Kidney glomerular epithelial cell (primary cell): ENCODE results near the gene TSPAN18.
A peak's percentile ranks its signal among the peaks of the same experiment; 100 is the strongest.

Experiments
- DNase-seq: peaks from one replicate; lab custom pipeline; 2025; lab: John Stamatoyannopoulos, UW

TSPAN18 gene

DNA sequence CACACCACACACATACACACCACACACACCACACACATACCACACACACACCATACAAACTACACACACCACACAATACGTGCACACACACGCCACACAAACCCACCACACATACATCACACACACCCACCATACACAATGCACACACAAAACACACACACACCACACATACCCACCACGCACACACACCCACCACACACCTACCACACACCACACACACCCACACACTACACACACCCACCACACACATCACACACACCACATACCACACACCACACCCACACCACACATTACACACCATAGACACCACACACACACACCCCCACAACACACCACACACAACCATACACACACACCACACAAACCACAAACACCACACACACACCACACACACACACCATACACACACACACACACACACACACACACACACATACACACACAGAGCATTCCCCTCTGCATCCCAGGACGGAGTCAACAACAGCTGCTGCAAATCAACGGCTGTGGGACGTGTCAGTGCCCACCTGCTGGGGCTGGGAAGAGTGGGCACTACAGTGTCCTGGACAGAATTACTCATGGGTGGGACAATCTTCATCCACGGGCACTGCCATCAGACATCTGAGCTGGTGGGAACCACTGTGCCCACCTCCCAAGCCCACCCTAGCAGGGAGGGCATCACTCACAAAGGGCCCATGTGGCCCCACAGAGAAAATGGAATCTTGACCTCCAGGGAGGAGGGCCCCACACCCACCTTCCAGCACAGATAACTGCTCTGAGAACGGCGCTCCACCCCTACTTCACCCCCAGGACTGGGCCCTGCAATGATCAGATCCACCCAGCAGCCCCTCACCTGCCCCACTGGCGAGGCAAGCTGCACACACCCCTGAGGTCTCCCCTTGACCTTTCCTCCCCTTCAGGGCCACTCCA lies 215.5 kb downstream of the TSPAN18 start:
- DNase-seq: no peak

DNA sequence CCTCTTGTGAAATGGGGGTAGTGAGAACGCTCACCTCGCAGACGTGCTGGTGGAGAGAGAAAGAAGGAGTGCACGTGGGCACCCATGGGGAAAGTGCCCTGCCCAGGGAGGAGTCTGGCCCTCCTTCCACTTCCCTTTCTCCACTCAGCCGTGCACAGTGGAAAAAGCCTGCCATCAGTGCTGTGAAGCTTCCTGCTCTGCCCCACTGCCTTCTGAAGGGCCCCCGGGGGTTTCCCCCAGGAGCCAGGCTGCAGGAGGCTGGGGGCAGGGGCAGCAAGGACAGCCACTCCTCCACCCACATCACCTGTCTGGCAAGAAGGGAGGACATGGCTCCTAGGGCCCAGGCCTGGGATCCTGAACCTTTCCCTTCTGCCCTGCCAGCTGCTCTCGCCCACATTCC lies 216.4 kb downstream of the TSPAN18 start:
- peak; percentile 35 for DNase-seq

DNA sequence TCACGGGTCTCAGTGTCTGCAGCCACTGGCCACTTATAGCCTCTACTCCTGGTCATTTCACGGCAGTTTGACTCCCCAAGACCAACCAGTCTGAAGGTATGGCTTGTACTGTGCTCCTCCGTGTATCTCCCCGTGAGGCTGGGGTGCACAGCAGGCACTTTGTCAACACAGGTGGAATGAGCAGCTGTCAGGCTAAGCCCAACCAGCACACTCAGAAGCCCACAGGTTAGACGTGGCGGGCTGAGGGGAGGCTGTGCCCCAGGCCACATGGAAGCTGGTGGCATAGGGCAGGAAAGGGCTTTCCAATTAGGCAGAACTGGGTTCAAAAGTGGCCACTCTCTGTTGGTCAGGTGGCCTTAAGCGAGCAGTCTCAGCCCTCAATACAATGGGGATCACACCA lies 216.9 kb downstream of the TSPAN18 start:
- DNase-seq: no peak

DNA sequence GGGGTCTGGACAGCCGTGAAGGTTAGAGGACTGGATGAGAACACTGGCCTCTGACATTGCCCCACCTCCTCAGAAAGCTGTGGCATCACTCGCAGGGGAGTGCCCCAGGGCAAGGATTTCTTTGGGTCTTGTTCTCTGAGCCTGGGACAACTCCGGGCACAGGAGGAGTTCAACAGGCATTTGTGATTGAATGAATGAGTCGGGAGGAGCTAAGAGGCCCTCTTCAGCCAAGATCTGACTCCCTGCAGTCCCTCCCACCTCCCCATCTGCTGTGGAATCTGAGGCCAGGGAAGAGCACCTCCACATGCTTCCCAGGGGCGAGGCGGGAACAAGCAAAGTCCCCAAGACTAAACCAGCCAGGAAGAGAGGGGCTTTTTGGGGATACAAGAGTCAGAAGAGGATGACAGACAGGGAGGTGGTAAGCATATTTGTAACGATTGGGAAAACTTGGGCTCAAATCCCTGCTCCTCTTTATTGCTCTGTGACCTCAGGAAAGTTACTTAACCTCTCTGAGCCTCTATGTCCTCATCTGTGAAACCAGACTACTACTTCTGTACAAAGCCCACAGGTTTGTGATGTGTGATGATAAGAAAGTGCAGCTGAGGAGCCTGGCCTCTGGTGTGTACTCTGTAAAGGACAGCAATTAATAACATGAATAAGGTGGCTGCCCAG lies 217.6 kb downstream of the TSPAN18 start:
- no peak for DNase-seq

DNA sequence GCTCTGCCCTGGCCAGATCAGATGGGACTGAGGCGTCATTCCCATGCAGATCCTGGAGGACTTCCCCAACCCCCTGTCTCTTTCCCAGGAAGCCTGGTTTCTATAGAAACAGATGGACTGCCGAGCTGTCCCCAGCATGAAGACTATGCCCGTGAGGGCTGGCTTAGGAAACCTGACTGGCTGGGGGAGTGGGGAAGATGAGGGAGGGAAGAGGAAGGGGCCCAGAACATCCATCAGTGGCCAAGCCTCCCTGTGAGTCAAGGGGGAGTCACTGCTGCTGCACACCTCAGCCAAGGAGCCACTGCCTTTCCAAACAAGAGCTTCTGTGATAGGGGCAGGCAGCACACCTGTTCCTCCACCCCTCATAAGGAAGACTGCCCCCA lies 218.1 kb downstream of the TSPAN18 start:
- no peak for DNase-seq

DNA sequence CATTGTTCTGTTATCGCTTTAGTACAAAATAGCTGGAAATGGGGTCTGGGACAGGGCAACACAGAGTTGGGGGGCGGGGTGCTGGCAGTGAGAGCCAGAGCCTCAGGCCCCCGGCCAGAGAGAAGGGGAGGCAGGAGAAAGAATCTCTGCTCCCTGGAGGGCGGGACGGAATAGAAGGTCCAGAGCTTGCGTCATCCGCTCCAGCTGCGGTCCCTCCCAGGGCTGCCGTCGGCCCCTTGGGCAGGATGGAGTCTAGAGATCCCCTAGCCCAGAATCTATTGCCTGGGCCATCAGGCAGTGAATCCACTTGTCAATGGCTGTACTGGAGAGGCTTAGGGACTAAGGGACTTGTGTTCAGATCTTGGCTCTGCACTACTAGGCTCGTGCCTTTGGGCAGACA lies 218.9 kb downstream of the TSPAN18 start:
- DNase-seq: no peak

DNA sequence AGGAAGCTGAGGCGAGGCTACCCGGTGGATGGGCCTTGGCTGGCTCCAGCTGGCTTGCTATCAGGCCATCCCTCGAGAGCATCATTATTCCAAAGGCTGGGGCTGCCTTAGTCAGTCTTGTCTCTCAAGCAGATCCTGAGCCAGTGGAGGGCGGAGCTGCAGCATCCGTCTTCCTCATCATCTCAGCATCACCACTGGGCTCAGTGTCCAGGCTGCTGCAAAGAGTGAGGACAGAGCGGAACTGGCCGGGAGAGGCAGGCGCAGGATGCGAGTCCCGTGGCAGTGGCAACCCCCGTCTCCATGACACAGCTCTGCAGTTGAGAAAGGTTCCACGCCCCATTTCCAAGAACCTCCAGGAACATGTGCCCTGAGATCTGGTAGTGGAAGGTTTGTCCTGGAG lies 219.5 kb downstream of the TSPAN18 start:
- no peak for DNase-seq

DNA sequence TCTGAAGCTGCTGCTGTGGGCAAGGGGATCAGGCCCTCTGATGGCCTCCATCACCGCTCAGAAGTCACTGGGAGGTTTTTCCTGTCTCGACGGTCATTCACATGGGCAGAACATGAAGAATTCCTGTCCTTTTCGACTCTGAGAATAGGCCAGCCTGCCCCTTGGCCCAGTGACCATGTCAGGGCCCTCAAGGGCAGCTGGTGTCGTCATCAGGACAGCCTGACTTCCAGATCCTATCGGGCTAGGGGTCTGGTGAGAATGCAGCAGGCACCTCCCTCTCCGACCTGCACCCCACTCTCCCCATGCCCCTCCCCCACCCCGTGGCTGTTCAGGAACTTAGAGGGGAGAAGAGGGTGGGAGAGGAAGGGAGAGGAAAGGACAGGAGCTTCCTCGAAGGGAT lies 220.4 kb downstream of the TSPAN18 start:
- no peak for DNase-seq

DNA sequence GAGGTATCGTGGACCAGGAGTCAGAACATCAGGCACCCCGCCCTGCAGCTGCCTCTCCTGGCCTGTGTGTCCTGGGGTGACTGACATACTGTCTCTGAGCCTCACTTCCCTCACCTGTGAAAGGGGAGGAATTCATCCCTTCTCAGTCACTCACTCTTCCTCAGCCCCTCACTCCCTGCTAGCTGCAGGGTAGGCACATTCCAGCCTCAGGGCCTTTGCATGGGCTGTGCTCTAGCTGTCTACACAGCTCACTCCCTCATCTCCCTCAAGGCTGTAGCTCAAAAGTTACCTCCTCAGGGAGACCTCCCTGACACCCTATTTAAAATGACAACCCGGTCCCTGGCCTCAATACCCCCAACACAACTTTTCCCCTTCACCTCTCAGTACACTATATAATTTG lies 221.4 kb downstream of the TSPAN18 start:
- no peak for DNase-seq

DNA sequence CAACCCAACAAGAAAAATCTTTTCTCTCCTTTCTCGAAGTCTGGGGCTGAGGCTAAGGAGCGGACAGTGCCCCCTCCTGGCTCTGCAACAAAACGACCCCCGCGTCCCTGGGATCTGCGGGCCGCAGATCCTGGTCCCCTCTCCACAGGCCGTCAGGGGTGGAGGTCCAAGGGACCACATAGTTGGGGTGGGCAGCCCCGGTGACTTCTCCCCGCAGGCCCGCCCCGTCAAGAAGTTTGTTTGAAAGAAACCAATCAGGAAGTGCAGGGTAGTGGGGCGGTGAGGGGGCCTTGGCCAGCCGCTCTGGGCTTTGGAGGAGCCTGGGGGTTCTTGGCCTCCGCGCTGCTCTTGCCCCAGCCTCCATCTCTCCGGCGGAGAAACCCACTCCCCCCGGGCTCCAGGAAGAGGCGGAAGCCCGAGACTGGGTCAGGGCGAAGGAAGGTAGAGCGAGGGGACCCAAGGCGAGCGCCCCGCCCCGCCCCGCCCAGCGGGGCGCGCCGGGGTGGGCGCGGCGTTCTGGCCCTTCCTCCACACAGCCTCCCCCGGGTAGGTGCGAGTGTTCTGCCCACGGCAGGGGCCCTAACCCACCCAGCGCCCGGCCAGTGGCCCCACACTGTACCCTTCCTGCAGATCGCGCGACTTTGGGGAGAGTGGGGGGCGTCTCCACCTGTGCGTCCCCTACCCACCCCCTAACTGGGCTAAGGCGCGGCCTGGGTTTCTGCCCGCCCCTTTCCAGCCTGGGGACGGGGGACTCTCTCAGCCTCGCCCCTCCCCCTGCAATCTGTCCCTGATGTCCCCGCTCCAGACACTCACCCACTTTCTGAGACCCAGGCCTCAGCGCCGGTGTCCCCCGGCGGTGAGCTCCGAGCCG lies 222.6 kb downstream of the TSPAN18 start:
- DNase-seq: no peak

DNA sequence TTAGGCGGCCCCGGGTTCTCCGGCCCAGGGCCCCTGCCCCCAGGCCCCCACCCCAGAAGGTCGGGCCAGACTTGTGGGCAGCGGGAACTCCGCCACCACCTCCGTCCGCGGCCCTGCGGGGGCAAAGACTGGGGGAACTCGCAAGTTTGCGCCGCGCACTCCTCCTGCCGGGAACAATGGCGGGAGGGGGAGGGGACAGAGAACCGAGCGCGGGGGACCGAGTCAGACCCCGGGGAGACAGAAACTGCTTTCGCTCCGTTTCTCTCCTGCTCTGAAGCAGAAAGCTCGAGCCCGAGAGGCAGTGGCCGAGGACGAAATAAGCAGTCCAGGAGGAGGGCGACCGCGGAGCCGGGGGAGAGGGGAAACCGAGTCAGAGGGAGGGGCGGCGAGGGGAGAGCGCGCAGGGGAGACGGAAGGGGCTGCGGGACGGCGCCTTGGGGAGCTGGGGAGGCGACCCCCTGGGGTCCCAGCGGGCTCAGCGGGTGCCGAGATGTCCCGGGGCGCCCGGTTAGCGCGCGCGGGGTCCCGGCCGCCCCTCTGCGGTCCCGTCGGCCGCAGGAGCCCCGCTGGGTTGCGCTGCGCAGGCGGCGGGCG lies 223.4 kb downstream of the TSPAN18 start:
- DNase-seq: no peak

DNA sequence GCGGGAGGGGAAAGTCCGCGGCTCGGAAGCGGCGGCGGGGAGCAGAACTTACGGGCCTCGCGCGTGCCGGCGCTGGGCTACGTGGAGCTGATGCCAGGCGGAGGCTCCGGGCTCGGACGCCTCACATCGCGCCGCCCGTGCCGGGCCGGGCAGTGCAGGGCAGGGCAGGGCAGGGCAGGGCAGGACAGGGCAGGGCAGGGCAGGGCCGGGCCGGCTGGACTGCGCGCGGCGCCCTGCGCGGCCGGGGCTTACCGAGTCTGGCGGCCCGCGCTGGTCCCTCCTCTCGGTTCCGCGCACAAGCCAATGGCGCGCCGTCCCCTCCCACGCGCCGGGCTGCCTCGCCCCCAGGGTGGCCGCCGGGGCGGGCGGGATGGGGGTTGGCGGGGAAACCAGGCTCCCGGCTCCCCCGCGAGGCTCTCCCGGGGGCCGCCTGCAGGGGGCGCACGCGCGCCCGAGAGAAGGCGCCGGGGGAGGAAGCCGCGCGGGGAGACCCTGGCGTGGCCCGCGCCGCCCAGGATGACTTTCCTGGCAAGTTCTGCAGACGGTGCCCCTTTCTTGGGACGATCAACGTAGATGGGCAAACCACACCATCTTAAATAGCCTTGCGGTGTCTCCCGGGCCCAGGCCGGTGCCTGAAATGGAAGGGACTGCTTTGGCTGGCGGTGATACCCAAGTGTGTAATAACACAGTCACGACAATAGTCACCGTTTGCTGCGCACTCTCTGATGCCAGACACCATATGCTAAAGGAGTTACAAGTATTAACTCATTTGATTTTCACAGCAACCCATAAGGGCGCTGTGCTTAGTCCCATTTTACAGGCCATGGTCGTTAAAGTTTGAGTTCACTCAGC lies 224.1 kb downstream of the TSPAN18 start, which contains the start of gene TP53I11:
TSS of gene TP53I11 (minus strand) at position 259 of the 852 bp plus-strand sequence. CDS start 12,548 bp downstream, outside the sequence.
- DNase-seq: no peak

DNA sequence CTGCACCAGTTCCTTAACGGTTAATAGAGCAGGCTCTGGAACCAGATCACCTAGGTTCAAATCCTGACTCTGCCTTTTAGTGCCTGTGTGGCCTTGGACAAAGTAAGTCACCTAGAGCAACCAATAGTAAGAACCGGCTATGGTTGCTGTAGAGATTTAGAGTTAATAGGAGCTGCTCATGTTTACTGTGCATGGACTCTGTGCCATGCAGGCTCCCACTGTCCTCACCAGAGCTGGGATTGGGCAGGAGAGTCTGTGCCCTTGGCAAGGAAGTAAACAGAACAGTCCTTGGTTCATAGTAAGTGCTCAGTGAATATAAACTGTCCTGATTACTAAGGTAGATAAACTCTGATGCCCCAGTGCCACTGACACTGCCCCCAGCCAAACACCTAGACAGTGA lies 225.3 kb downstream of the TSPAN18 start:
- DNase-seq: no peak

DNA sequence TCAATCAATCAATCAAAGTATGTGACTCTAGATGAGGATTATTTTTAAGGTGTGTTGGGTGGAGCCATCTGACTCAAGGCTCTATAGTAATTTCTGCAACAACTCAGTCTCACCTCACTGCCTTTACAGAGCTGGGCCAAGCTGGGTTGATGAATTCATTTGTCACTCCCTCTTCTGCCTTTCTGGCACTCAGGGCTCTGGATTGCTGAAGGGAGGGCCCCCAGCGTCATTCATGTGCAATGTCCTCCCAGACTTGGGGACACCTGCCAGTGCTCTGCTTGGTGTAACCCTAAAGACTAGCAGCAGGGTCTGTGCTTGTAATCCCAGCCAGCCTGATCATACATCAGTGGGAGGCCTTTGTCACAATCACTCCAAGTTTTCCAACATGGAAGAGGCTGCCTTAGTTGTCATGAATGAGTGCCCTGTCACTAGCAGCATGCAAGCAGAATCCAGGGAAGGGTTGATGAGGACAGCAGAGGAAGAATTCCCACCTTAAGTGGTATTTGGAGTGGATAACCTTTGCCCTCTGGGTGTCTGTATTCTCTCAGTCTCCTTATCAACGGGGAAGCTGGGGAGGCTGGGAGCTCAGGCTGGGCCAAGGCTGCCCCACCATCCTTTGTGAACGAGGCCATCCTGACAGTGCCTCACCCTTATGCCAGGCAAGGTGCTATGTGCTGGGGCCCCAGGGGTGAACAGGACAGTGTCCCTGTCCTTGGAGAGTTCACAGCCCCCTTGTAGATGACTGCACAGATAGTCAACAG lies 225.9 kb downstream of the TSPAN18 start:
- DNase-seq: peak; percentile 27

DNA sequence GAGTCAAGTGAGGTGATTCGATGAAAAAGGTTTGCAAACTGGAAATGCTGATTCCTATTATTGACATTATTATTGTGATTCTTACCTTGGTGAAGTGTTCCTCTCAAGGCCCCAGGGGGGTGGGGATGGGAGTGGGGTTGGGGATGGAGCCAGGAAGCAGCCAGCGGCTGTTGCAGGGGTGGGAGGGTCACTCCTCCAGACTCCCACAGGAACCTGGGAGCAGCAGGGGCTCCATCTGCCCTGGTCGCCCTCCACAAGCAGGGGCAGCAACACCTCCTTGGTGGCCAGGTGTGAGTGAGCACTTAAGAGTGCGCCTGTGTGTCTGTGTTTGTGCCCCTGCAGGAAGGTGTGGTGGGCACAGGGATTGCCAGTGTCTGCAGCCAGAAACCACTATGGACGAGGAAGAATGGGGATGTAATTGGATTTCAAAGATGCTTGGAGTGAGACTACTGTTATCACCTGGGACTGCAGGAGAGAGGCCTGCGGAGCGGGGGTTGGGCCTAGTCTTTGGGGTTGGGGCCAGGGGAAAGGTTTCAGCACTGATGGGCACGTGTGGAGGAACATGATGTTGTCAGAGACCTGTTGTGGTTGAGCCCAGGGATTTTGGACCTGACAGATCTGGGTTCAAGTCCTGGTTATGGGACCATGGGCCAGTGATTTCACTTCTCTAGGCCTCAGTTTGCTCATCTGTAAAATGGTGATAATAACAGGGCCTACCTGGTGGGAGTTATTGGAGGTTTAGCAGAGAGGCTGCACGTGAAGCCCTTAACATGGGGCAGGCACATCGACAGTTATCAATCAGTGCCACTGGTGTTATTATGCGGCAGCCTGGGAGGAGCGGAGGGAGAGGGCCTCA lies 227.5 kb downstream of the TSPAN18 start:
- no peak for DNase-seq

DNA sequence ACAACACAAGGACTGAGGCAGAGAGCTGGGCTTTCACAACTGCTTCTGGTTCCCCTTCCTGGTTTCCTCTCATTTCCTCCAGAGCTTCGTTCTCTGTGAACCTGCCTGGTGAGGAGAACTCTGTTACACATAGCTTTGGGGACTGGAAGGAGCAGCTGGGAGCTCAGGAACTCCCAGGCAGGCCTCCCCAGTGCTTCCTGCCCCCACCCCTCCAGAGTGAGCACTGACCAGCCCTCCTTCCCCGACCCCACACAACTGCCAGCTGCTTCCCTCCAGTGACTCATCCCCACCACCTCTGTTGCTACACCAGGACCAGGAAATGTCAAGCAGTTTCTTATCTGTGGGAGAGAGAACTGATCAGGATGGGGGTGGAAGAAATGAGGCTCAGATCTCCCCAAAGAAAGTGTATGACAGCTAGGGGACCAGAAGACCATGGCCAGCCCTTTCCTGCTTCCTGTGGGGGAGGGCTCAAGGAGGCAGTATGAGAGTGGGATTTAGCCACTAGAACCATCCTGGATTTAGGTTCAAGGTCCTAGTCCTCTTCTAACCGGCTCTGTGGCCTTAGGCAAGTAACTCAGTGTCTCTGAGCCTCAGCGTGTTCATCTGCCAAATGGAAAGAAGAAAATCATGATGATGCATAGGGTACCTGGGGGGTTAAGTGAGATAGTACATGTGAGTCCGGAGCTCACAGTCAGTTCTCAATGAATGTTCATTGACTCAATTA lies 228.4 kb downstream of the TSPAN18 start:
- peak; percentile 68 for DNase-seq

DNA sequence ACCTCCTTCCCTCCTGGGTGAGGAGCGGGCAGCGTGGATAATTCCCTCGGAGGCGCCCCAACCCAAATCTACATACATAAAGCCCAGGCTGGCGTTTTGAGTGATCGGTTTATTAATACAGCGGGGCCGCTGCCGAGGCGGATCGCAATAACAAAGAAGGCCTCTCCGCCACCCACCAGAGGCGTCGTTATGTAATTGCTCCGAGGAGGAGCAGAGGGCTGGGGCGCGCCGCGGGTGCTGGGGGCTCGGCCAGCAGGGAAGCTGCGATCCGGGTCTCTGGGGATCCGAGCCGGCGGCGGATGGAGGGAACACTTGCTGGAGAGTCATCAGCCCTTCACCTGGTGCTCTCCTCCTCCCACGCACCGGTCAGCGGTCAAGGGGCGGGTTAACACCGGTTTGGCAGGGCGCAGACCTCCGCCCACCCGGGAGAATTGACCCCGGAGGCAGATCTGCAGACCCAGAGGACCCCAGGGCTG lies 230.3 kb downstream of the TSPAN18 start:
- DNase-seq: no peak

DNA sequence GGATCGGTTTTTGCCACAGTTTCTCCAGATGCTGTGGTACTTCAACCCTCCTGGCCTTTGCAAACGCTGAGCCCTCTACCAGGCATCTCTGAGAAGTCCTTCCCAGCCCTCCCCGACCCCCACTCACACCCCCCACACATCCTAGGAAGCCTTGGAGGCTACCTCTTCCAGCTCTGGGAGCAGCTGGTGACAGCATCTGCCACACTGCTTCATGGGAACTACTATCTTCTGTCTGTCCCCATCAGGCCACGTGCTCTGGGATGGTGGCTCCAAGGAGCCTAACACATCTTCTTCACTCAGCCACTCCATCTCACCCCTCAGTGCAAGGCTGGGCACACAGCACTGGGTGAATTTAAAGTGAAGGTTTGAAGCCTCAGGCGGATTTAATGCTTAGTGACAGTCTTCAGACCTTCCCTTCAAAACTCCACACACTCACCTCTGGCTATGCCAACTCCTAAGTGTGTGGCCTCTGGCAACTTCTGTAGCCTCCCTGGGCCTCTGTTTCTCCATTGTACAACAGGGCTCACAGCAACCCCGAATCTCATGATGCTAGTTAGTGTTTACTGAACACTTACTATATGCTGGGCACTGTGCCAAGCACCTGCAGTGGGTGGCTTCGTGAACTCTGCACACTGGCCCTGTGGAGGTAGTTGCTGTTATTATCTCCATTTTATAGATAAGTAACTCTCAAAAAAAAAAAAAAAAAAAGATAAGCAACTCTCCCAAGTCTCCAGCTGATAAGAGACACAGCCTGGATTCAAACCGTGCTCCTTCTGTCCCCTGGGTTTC lies 231.2 kb downstream of the TSPAN18 start:
- DNase-seq: no peak
